CD1c-positive myeloid dendritic cell (primary cell): Measurements from ENCODE around the gene CHRNA5.
"Not testable (repeated sequence)": the region's sequence is repeated elsewhere in the genome, so short reads cannot be mapped to it uniquely, and the experiment has no call there.

Experiments used
- DNase-seq: peaks from one replicate; pipeline ENCODE4 v3.0.0-alpha.2; 2016; ENCODE audit errors: extremely low spot score

CHRNA5 gene

GRCh38 chr15:78565951-78566774 is 843 bp downstream of the CHRNA5 start:
- DNase-seq = peak; percentile 8

DNA sequence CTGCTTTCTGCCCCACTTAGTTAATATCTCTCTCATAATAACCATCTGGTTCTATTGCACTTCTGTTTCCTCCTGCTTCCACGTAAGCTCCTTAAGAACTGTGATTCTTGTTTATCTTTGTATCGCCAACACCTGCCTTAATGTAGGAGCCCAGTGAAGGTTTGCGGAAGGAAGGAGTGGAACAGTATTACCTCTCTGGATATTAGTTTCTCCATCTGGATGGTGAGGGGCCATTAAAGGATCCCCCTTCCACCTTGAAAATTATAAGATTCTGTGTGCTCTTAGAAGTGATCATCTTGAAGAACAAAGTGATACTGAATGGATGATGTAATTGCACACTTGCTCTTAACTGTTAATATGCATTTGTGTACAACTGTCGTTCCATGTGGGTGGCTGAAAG is 2.2 kb downstream of the CHRNA5 start:
- no peak for DNase-seq

GRCh38 chr15:78570710-78571109 is 5.4 kb downstream of the CHRNA5 start:
- no peak for DNase-seq

GRCh38 chr15:78571382-78571781 is 6.1 kb downstream of the CHRNA5 start:
- no peak for DNase-seq

- DNase-seq = no peak
Observed at GRCh38 chr15:78573416-78573815, 8.1 kb downstream of the CHRNA5 start.

DNA sequence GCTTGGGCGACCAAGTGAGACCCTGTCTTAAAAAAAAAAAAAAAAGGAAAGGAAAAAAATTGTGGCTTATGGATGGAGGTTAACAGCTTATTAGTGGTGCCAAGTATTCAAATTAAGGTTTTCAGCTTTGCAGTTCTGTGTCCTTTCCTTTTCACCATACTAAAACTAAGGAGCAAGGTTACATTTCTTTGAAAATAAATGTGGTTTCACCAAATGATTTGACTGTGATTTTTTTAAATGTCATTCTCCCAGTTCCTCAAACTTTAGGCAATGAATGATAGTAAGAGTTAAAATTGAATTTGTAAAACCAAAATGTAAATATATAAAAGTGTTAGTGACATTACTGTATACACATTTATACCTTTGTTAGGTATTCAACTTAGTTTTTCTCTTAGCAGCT is 9.6 kb downstream of the CHRNA5 start:
- no peak for DNase-seq

GRCh38 chr15:78597583-78597982 is 32.3 kb downstream of the CHRNA5 start:
- DNase-seq = no peak

DNA sequence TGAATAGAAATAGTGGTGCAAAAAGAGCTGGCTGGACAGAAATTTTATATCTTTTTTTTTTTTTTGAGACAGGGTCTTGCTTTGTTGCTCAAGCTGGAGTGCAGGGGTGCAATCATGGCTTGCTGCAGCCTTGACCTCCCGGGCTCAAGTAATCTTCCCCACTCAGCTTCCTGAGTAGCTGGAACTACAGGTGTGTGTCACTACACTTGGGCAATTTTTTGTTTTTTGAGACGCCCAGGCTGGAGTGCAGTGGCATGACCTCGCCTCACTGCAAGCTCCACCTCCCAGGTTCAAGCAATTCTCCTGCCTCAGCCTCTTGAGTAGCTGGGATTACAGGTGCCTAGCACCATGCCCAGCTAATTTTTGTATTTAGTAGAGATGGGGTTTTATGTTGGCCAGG is 33.0 kb downstream of the CHRNA5 start:
- DNase-seq = no peak

DNA sequence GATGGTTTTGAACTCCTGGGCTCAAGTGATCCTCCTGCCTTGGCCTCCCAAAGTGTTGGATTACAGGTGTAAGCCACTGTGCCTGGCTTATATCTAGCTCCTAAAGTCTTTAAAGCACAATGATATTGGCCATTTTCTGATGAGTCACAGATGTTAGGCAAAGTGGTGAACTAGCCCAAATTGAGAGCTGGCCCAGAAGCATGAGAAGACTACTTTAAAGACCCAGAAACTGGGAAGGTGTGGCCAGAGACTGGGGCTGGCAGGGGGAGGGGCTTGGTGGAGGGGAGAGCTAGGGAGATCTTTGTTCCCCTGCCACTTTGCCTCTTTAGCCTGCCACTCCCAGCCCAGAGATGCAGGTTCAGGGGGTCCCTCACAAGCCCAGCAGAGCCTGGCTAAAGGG is 33.9 kb downstream of the CHRNA5 start:
- DNase-seq = no peak

- DNase-seq = no peak
Observed at GRCh38 chr15:78603467-78603866, 38.1 kb downstream of the CHRNA5 start.

- DNase-seq = no peak
Observed at GRCh38 chr15:78604420-78604819, 39.1 kb downstream of the CHRNA5 start.

DNA sequence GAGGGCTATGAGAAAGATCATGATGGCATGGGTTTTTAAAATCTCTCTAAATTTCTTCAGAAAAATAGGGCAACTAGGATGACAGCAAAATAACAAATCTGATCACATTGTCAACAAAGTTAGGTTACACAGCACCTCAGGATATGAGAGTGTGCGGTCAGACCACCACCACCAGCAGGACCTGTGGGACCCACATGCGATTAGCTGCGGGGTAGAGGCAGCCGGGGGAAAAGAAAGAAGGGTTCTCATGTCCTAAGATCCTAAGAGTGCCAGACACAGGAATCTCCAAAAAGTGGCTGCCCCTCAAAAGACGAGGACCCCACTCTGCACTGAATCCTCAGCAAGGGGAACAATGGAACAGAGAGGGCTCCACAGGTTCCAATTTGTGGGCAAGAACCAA is 39.9 kb downstream of the CHRNA5 start:
- no peak for DNase-seq

GRCh38 chr15:78605680-78606079 is 40.4 kb downstream of the CHRNA5 start:
- DNase-seq = no peak

DNA sequence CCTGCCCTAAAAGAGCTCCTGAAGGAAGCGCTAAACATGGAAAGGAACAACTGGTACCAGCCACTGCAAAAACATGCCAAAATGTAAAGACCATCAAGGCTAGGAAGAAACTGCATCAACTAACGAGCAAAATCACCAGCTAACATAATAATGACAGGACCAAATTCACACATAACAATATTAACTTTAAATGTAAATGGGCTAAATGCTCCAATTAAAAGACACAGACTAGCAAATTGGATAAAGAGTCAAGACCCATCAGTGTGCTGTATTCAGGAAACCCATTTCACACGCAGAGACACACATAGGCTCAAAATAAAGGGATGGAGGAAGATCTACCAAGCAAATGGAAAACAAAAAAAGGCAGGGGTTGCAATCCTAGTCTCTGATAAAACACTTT is 44.2 kb downstream of the CHRNA5 start:
- not testable (repeated sequence) for DNase-seq

DNA sequence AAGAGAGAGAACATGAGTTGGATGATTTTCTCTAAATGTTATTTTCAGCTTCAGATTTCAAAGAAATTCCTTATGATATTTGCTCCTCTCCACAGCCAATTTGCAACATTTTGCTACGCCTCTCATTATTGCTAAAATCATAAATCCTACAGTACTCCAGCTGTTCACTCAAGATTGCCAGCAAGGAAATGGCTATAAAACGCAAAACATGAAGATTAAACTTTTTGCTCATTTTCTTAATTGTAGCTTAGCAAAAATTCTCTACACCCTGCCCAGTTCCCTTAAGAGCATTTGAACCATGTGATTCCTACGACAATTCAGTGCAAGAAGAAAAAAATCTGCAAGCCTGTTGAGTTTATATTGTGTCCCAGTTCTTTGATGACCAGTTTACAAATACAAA is 48.7 kb downstream of the CHRNA5 start:
- no peak for DNase-seq

DNA sequence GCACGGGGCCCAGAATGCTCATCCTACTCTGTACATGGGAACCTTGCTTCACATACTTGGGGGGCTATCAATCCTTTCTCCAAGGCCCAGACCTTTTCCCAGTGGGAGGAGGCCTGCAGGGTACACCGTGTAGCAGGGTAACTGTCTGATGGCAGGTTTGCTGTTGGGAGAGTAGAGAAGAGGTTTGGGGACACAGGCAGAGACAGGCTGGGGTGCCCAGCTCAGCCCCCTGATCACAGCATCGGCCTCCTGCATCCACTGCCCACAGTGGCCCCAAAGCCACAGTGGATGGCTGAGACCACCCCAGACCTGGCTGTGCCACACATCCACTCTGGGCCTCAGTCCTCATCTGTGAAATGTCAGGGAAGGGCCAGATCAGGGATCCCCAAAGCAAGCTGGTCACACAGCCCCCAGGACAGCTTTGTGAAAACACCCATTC is 49.9 kb downstream of the CHRNA5 start:
- DNase-seq = no peak

DNA sequence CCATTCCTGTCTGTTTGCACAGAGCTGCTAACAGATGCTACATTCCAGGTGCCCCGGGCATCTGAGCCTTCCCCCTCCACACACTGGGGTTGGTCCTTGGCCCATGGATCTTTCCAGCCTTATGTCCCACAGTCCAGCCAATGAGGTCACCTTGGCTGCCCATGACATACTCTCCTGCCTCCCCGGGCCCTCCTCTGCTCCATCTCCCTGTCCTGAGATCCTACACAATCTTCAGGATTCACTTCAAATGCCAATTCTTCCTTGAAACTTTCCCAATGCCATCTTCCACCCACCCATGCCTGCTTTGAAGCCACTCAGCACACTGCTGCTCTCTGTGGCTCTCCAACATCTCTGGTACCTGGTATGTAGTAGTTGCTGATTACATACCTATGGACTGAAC is 51.2 kb downstream of the CHRNA5 start:
- DNase-seq = no peak

DNA sequence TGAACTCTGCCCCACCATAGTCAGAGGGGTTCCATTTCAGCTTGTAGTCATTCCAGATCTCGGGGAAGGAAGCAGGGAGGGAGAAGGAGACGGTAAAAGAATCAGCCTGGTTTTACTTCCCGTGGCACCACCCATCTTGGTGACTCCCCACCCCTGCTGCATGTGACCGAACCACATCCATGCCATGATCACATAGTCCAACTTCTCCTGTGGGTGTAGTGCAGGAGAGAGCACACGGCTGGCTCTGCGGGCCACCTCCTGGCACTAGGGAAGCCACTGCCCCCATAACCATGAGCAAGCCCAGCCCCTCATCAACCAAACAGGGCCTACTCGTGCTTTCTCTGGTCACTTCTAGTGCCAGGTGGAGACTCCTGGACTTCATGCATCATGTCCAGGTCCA is 51.8 kb downstream of the CHRNA5 start:
- peak; percentile 45 for DNase-seq

DNA sequence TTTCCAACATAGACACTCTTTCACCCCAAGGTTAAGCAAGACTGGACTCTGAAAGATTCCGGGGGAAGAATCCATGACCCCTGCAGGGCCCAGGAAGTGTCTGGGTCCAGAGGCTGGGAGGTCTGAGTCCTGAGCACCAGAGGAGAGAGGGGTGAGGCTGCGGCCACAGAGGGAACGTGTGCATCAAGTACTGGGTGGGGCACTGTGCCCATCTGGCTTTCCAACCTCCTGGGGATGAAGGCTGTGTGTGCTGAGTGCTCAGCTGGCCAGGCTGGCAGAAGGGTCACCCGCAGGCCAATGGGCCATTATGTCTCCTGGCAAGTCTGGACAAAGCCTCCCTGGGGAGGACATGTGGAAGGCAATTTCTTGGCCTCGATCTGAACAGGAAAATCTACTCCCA is 52.2 kb downstream of the CHRNA5 start:
- no peak for DNase-seq

GRCh38 chr15:78618064-78618463 is 52.7 kb downstream of the CHRNA5 start:
- no peak for DNase-seq

- DNase-seq = peak; percentile 90
Observed at GRCh38 chr15:78618490-78618934, 53.2 kb downstream of the CHRNA5 start.

- no peak for DNase-seq
Observed at GRCh38 chr15:78619022-78619950, 54.0 kb downstream of the CHRNA5 start.

DNA sequence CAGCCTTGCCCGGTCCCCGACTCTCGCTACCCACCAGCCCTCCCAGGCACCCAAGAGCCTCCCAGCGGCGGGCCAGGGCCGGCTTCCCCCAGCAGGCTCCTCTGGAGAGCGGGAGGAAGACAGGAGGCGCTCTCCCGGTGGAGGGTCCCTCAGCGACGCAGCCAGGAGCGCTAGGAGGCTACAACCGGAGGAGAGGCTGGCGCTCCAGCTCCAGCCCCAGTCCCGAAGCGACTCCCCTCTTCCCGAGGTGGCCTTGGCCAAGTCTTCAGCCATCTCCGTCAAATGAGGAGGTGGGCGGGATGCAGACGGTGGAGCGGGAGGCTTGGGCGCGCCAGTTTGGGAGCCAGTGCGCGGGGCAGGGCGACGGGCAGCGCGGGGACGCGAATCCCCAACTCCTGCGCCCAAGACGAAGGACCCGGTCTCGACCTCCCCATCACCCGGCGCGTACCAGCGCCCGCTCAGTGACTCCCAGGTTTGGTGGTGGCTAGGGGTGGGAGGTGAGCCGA is 54.8 kb downstream of the CHRNA5 start:
- DNase-seq = no peak
